HG02943 (cell line): ENCODE results near the gene KIAA0319L.

ENCODE experiments used
- ATAC-seq: cut with Tn5 transposase; IDR thresholded peaks from one replicate; pipeline ENCODE4 v1.9.1; 2021; ENCODE audit warnings: mild to moderate bottlenecking, low read depth, moderate library complexity; ENCODE audit not compliant: unreplicated experiment

The KIAA0319L gene

GRCh38 chr1:35539824-35540261 lies 17.4 kb downstream of the KIAA0319L start:
- ATAC-seq = no peak

- no peak for ATAC-seq
Observed at GRCh38 chr1:35539073-35539823, 18.0 kb downstream of the KIAA0319L start.

GRCh38 chr1:35537806-35538205 lies 19.4 kb downstream of the KIAA0319L start:
- ATAC-seq = no peak

GRCh38 chr1:35536556-35537162 lies 20.5 kb downstream of the KIAA0319L start:
- no peak for ATAC-seq

GRCh38 chr1:35535243-35535642 lies 22.0 kb downstream of the KIAA0319L start:
- no peak for ATAC-seq

DNA sequence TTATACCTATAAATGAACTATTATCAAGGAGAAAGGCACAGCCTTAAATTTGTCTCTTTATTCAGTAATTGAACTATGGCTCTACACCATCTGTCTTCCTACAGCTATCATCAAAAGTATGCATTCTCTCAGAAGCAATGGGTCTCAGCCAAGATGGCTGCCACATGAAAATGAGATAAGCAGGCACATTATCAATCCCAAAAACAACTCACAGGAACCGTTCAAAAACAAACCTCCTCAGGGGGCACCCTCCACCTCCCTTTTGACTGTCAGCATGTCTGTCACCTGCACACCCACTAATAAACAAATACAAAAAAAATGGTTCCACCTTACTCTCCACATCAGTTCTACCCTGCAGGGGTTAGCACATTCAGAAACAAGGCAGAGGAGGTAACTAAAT lies 23.6 kb downstream of the KIAA0319L start:
- ATAC-seq = no peak

DNA sequence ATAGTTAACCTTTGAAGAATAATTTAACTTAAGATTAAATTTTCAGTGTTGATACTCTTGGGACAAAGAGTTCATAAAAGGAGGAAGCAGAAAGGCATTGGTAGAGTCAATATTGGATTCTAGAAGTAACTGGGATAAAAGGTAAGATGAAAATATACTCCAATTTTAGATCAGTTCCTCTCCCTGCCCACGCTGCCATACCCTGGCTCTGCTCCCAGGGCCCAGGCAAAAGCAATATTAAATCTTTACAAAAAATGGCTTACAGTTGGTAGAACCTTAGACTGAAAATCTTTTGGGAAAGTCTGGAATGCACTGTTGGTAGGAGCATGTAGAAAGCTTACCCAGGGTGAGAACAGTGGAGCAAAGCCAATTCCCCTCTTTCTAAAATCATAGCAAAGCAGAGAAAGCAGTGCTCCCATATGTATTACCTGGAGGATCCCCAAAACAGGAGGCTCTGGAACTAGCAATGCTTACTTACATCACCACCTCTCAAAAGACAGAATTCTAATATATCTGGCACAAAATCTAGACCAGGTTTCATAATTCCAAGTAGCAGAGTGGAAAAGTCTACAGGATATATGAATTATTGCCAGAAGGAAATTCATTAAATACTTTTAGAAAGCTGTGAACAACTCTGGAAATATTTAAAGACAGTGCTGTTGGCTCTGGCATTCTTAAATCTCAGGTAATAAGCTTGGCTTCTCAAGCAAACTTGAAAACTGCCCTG lies 24.5 kb downstream of the KIAA0319L start:
- no peak for ATAC-seq

DNA sequence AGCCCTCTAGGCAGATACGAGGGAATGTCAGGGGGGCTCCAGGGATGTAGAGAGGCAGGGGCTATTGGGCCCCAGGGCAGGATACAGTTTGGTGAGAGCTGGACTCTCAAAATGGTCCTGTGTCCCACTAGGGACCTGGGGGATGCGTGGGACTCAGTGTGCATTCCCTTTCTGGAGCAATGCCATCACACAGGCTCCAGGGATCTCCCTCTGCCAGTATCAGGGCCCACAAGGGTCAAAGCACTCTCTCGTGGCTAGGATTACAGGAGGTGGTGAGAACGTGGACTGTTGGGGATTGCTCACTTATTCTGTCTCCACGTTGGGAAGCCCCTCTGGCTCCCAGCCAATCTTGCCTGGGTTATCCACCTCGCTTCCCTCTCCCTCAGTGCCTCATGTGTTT lies 25.8 kb downstream of the KIAA0319L start:
- no peak for ATAC-seq

- ATAC-seq = no peak
Observed at GRCh38 chr1:35530946-35531345, 26.3 kb downstream of the KIAA0319L start.

DNA sequence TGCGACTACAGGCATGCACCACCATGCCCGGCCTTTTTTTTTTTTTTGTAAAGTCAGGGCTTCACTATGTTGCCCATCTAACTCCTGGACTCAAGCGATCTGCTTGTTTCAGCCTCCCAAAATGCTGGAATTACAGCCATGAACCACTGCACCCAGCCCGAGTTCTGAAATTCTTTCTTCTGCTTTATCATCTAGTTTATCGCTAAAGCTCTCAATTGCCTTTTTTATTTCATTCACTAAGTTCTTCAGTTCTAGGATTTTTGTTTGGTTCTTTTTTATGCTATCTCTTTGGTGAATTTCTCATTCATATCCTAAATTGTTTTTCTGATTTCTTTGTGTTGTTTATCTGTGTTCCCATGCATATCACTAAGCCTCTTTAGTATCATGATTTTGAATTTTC lies 27.0 kb downstream of the KIAA0319L start:
- no peak for ATAC-seq

DNA sequence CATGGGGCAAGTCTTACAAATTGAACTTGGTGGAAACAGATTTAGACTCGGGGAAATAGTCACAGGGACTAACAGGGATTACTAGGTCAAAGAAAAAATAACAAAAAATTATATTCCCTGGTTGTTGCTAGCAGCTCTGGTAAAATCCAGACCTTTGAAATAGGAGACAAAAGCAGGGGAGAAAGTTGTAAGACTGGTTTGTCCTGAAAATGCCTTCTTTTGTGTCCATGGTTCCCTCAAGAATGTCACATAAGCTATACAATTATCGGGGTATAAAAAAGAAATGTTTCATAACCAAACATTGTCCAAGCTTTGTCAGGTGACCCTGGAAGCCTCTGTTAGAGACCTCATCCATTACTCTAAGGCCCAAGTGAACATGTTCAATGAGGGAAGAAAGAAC lies 33.1 kb downstream of the KIAA0319L start:
- no peak for ATAC-seq

GRCh38 chr1:35519432-35519831 lies 37.8 kb downstream of the KIAA0319L start:
- ATAC-seq = no peak

DNA sequence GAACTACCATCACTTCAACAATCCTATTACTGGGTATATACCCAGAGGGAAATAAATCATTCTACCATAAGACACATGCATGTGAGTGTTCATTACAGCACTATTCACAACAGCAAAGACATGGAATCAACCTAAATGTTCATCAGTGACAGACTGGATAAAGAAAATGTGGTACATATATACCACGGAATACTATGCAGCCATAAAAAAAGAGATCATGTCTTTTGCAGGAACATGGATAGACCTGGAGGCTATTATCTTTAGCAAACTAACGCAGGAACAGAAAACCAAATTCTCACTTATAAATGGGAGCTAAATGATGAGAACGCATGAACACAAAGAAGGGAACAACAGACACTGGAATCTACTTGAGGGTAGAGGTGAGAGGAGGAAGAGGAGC lies 39.0 kb downstream of the KIAA0319L start:
- no peak for ATAC-seq

DNA sequence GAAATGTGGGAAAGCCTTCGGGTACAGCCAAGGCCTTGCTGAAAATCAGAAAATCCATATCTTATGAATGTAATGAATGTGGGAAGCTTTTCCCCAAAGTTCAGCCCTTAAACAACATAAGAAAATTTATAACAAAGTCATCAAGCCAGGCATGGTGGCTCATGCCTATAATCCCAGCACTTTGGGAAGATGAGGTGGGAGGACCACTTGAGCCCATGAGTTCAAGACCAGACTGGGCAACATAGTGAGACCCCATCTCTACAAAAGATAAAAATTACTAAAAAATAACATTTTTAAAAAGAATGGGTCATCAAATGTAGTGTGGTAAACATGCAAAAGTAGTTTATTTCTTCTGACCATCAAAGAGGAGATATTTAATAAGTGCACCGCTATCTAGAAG lies 45.9 kb downstream of the KIAA0319L start:
- no peak for ATAC-seq

DNA sequence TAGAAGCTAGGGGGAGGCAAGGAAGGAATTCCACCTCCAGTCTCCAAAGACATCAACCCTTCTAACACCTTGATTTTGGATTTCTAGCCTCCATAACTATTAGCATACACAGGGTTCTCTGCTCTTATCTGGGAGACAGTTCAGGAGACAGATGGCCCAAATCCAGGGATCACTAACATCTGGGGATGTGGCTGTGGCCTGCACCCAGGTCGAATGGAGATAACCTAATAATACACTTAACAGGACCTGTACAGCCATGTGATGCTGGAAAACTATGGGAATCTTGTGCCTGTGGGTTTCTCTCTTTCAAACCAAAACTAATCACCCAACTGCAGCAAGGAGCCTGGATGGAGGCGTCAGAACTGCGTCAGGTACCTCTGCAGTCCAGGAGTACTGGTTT lies 47.6 kb downstream of the KIAA0319L start:
- ATAC-seq = no peak

DNA sequence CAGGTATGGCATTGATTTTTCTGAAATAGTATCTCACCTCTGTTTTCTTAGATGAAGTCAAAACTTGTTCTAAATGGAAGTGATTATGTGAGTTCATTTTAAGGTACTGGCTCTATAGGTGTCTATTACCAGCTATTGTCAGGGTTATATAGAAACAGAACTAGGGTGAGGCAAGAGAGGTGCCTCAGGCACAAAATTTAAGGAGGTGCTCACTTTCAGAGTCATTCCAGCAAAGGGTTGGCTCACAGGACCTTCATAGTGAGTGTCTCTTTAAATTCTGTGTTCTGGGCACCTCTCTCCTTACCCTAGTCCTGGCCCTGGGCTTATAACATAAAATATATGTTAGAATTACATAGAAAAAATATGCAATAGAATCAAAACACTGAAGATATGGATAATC lies 49.3 kb downstream of the KIAA0319L start:
- no peak for ATAC-seq

GRCh38 chr1:35506960-35507912 lies 50.0 kb downstream of the KIAA0319L start:
- ATAC-seq = no peak

DNA sequence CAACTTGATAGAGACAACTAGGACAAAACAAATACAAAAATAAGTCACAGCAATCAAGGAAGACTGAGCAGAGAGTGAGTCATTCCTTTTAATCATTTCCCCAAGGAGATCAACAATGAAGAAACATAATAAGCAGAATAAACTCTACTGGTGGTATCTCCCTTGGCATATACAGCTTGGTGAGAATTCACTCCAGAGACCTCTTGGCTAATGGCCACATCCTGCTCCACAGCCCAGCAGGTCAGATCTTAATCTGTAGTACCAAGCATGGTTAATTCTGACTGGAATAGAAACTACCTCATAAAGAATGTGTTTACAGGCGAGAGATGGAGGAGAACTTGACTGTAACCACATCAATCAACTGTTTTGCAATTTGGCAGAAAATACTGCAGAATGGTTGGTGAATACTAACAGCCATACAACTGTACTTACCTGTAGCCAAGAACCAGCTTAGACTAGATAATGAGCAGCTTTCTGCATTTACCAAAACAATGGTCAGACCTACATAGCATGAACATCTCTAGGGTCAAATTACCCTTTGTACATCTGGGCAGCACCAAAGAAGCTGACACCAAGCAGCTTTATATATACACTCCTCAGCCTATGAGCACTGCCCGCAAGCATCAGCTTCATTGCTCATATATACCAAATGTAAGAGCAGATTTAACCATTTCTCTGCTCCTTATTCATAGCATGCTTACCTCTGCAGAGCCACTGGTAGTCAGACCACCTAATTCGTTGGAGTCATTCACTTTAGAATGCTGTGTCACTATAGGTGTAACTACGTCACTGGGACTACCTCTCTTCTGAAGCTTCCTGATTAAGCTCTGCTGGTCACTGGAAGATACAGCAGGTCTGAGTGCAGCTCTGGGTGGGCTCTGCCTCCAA lies 51.0 kb downstream of the KIAA0319L start:
- ATAC-seq = no peak

- no peak for ATAC-seq
Observed at GRCh38 chr1:35502242-35502641, 55.0 kb downstream of the KIAA0319L start.

DNA sequence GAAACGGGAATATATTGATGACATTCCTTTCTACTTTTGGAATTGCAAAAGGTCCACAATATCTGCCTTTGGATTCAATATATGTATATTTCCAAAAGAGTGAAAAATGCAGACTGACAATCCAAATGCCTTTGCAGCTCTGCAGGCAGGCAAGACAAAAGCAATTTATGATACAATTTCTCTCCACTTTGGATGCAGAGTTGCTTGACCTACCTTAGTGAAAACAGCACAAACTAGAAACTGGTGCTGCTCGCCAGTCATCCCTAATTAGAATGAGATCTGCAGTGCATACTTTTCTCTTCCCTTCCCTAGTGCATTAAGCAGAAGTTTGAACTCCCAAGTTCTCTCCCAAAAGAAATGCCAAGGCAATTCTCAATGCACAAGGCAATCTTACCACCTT lies 56.8 kb downstream of the KIAA0319L start:
- no peak for ATAC-seq
